H1 (cell line): ENCODE results near the gene PPP1R3F. TPM values are rescaled to one million over a fixed set of nuclear protein-coding genes. Genes with fewer than 3 reads are reported as not detected.

Experiments used
- CTCF ChIA-PET: fragments of 300-600 bp; sonication (Branson Sonifier 250); formaldehyde crosslinking; loops from one replicate; lab custom pipeline; 2021; ENCODE audit not compliant: partially characterized antibody; lab: Charles Lee
- POLR2A ChIA-PET: fragments of 300-600 bp; sonication (Branson Sonifier 250); formaldehyde crosslinking; loops from one replicate; lab custom pipeline; 2021; ENCODE audit warnings: inconsistent platforms; ENCODE audit not compliant: partially characterized antibody; lab: Charles Lee
- DNase-seq, 2 experiments: peaks; one replicate each; pipeline versions ENCODE4 v3.0.0 to v3.0.0-alpha.2; 2010 to 2022; ENCODE audit warnings: low spot score in 2 of 2, low read depth in 1 of 2, mixed read lengths in 1 of 2
- FAIRE-seq: peaks from 2 replicates; lab custom pipeline; 2011; peaks lifted over from hg19 to GRCh38; lab: Jason Lieb, UNC
- H2AFZ ChIP-seq: 2 replicates; pipeline ENCODE4 v1.8.1; 2012; ENCODE audit warnings: low read length, inconsistent platforms
- H2AK5ac ChIP-seq: 2 replicates; pipeline ENCODE4 v1.6.1; 2013; ENCODE audit warnings: low read depth, low read length
- H2BK120ac ChIP-seq: replicated peaks from 2 replicates; pipeline ENCODE3; 2013; ENCODE audit warnings: low read depth, low read length, inconsistent platforms
- H2BK12ac ChIP-seq: 2 replicates; pipeline ENCODE4 v1.6.1; 2013; ENCODE audit warnings: low read depth, low read length
- H2BK15ac ChIP-seq: 2 replicates; pipeline ENCODE4 v1.6.1; 2013; ENCODE audit warnings: low read length
- H2BK20ac ChIP-seq: 2 replicates; pipeline ENCODE4 v1.6.1; 2013; ENCODE audit warnings: low read length
- H2BK5ac ChIP-seq: 2 replicates; pipeline ENCODE4 v1.6.1; 2013; ENCODE audit warnings: low read depth, low read length
- H3K14ac ChIP-seq: 2 replicates; pipeline ENCODE4 v1.6.1; 2013; ENCODE audit warnings: inconsistent platforms; ENCODE audit not compliant: insufficient read length
- H3K18ac ChIP-seq: 2 replicates; pipeline ENCODE4 v1.6.1; 2013; ENCODE audit warnings: low read length; ENCODE audit errors: extremely low read depth
- H3K23ac ChIP-seq: 2 replicates; pipeline ENCODE4 v1.6.1; 2013; ENCODE audit warnings: inconsistent platforms; ENCODE audit not compliant: insufficient read length
- H3K23me2 ChIP-seq: 2 replicates; pipeline ENCODE4 v1.6.1; 2013; ENCODE audit warnings: low read depth, low read length
- H3K27ac ChIP-seq: 2 replicates; pipeline ENCODE4 v1.6.1; 2011; ENCODE audit warnings: low read depth, low read length, inconsistent platforms
- H3K27me3 ChIP-seq, 4 experiments: replicated peaks in 1 of 4; 1 replicate in 1 of 4; 2 replicates in 3 of 4; pipeline versions ENCODE4 v1.6.1 to v1.8.1; 2011 to 2013; ENCODE audit warnings: low read length in 3 of 4, mild to moderate bottlenecking in 3 of 4, inconsistent platforms in 2 of 4, mixed read lengths in 2 of 4, moderate library complexity in 1 of 4; ENCODE audit not compliant: control insufficient read depth in 3 of 4, insufficient read depth in 3 of 4; ENCODE audit errors: extremely low read depth in 1 of 4
- H3K36me3 ChIP-seq, 4 experiments: 2 replicates each; pipeline versions ENCODE4 v1.6.1 to v1.8.1; 2011 to 2013; ENCODE audit warnings: mild to moderate bottlenecking in 4 of 4, low read length in 3 of 4, moderate library complexity in 2 of 4, control low read depth in 1 of 4, inconsistent platforms in 1 of 4; ENCODE audit not compliant: insufficient read depth in 4 of 4, control insufficient read depth in 2 of 4
- H3K4ac ChIP-seq: replicated peaks from 2 replicates; pipeline ENCODE3; 2013; ENCODE audit warnings: low read length, low read depth, mixed read lengths, inconsistent platforms; ENCODE audit not compliant: insufficient read length
- H3K4me1 ChIP-seq, 4 experiments: replicated peaks in 1 of 4; 1 replicate in 1 of 4; 2 replicates in 3 of 4; pipeline versions ENCODE4 v1.6.1 to v1.8.1; 2011 to 2013; ENCODE audit warnings: low read length in 3 of 4, inconsistent platforms in 2 of 4, mixed read lengths in 1 of 4; ENCODE audit not compliant: insufficient read depth in 4 of 4, control insufficient read depth in 3 of 4
- H3K4me2 ChIP-seq, 2 experiments: 2 replicates each; pipeline versions ENCODE4 v1.6.1 to v1.8.1; 2011 to 2013; ENCODE audit warnings: low read depth in 2 of 2, low read length in 2 of 2, control low read depth in 1 of 2, inconsistent platforms in 1 of 2, mild to moderate bottlenecking in 1 of 2; ENCODE audit not compliant: insufficient read depth in 1 of 2
- H3K4me3 ChIP-seq, 4 experiments: fragments of 200-600, 300-600 bp in 1 of 4; sonication (generic), shearing (Covaris generic), sonication (Bioruptor Twin) in 1 of 4; 2 replicates each; pipeline versions ENCODE4 v1.5.1 to v1.8.1; 2011 to 2016; ENCODE audit warnings: low read length in 4 of 4, low read depth in 3 of 4, control low read depth in 2 of 4, inconsistent platforms in 2 of 4, mild to moderate bottlenecking in 2 of 4, mixed read lengths in 1 of 4, moderate library complexity in 1 of 4; ENCODE audit not compliant: insufficient read depth in 2 of 4; ENCODE audit errors: extremely low read depth in 1 of 4
- H3K56ac ChIP-seq: replicated peaks from 2 replicates; pipeline ENCODE3; 2013; ENCODE audit warnings: low read depth, mild to moderate bottlenecking, mixed read lengths, low read length, inconsistent platforms; ENCODE audit not compliant: insufficient read length
- H3K79me1 ChIP-seq: 2 replicates; pipeline ENCODE4 v1.6.1; 2013; ENCODE audit warnings: low read depth, low read length, control low read depth
- H3K79me2 ChIP-seq, 2 experiments: 2 replicates each; pipeline versions ENCODE4 v1.6.1 to v1.8.1; 2012 to 2013; ENCODE audit warnings: low read length in 2 of 2, mild to moderate bottlenecking in 2 of 2, inconsistent platforms in 1 of 2; ENCODE audit not compliant: insufficient read depth in 2 of 2, control insufficient read depth in 1 of 2
- H3K9ac ChIP-seq, 4 experiments: replicated peaks in 1 of 4; 1 replicate in 1 of 4; 2 replicates in 3 of 4; pipeline versions ENCODE4 v1.6.1 to v1.8.1; 2011 to 2013; ENCODE audit warnings: low read depth in 3 of 4, low read length in 3 of 4, control low read depth in 2 of 4, mild to moderate bottlenecking in 2 of 4, moderate library complexity in 2 of 4, inconsistent platforms in 1 of 4; ENCODE audit errors: extremely low read depth in 1 of 4
- H3K9me3 ChIP-seq, 2 experiments: 2 replicates each; pipeline versions ENCODE4 v1.6.1 to v1.8.1; 2012 to 2013; ENCODE audit warnings: mild to moderate bottlenecking in 2 of 2, moderate library complexity in 2 of 2, control low read depth in 1 of 2, inconsistent platforms in 1 of 2, low read depth in 1 of 2, low read length in 1 of 2, mixed read lengths in 1 of 2; ENCODE audit not compliant: insufficient read depth in 2 of 2
- H4K20me1 ChIP-seq, 2 experiments: replicated peaks in 1 of 2; 2 replicates each; pipeline versions ENCODE3 to v1.8.1; 2011 to 2013; ENCODE audit warnings: inconsistent platforms in 2 of 2, low read length in 2 of 2, mild to moderate bottlenecking in 1 of 2; ENCODE audit not compliant: insufficient read depth in 2 of 2, control insufficient read depth in 1 of 2
- H4K5ac ChIP-seq: 2 replicates; pipeline ENCODE4 v1.6.1; 2013; ENCODE audit warnings: low read length, low read depth, mixed read lengths, inconsistent platforms; ENCODE audit not compliant: insufficient read length
- H4K8ac ChIP-seq: 2 replicates; pipeline ENCODE4 v1.8.0; 2013; ENCODE audit warnings: mild to moderate bottlenecking, moderate library complexity, low read length, inconsistent platforms; ENCODE audit not compliant: insufficient read depth; ENCODE audit errors: extremely low read depth
- H4K91ac ChIP-seq: replicated peaks from 2 replicates; pipeline ENCODE3; 2013; ENCODE audit warnings: low read length, mixed read lengths, inconsistent platforms; ENCODE audit not compliant: insufficient read length
- BRCA1 ChIP-seq: IDR thresholded peaks from 2 replicates; pipeline ENCODE4 v1.6.1; 2012; ENCODE audit warnings: low read depth, low read length, improper control_type of control experiment
- GTF2F1 ChIP-seq: IDR thresholded peaks from 2 replicates; pipeline ENCODE4 v1.6.1; 2012; ENCODE audit warnings: low read depth, low read length, improper control_type of control experiment, borderline replicate concordance
- POLR2AphosphoS5 ChIP-seq: IDR thresholded peaks from 2 replicates; pipeline ENCODE4 v1.6.1; 2011; ENCODE audit warnings: low read depth, low read length
- SAP30 ChIP-seq: fragments of 300-600 bp; sonication (generic); IDR thresholded peaks from 2 replicates; pipeline ENCODE4 v1.7.1; 2012; ENCODE audit warnings: low read length, moderate library complexity, mild to moderate bottlenecking, inconsistent platforms; ENCODE audit not compliant: insufficient read depth, insufficient replicate concordance
- TBP ChIP-seq: IDR thresholded peaks from 2 replicates; pipeline ENCODE4 v1.6.1; 2011; ENCODE audit warnings: low read depth, low read length, improper control_type of control experiment
- USF2 ChIP-seq: IDR thresholded peaks from 2 replicates; pipeline ENCODE4 v1.6.1; 2011; ENCODE audit warnings: low read length, improper control_type of control experiment
- WGBS, 2 experiments: shearing (Covaris generic) in 1 of 2; methylation state at CpG; one replicate each; pipeline versions ENCODE4 v1.1.6 to v1.1.7; 2013 to 2015; ENCODE audit warnings: low lambda C conversion rate in 2 of 2, mixed read lengths in 2 of 2, inconsistent platforms in 1 of 2, low coverage in 1 of 2, missing lambda C conversion rate in 1 of 2; ENCODE audit not compliant: insufficient replicate concordance in 2 of 2, insufficient coverage in 1 of 2, insufficient read length in 1 of 2; ENCODE audit errors: extremely low coverage in 1 of 2, missing lambda C conversion rate in 1 of 2; 5-methylcytosine and 5-hydroxymethylcytosine counted together
- polyA plus RNA-seq, 7 experiments: library from polyadenylated mRNA; depleted of rRNA in 3 of 7; stranded (reverse) in 5 of 7; unstranded in 2 of 7; fragments of >200 nt in 5 of 7; fragments of 200-250 nt in 2 of 7; gene quantifications; 1 replicate in 5 of 7; 2 replicates in 1 of 7; 4 replicates in 1 of 7; pipeline versions ENCODE4 v1.2.1 to v1.2.3, GENCODE V29; 2011 to 2013; ENCODE audit warnings: missing spikeins in 2 of 7, mixed read lengths in 2 of 7
- total RNA-seq: library from RNA; stranded (reverse); fragmentation: NEBNext Ultra II Directional; extraction: Animal tissue kit (Norgen Biotek cat#: 25700); gene quantifications from 2 replicates; pipeline ENCODE4 v1.2.1, GENCODE V29; 2021
- TF ChIP-seq, protein P1 (sequence below), 3 experiments: IDR thresholded peaks; 1 replicate in 2 of 3; 2 replicates in 1 of 3; pipeline versions ENCODE4 v1.5.1 to v1.6.1; 2011; ENCODE audit warnings: low read length in 3 of 3, mild to moderate bottlenecking in 3 of 3, inconsistent platforms in 2 of 3, low read depth in 1 of 3, moderate library complexity in 1 of 3; ENCODE audit not compliant: insufficient read depth in 1 of 3; ENCODE audit errors: control extremely low read depth in 1 of 3
- TF ChIP-seq, protein P2 (sequence below): IDR thresholded peaks from 2 replicates; pipeline ENCODE4 v1.6.1; 2012; ENCODE audit warnings: inconsistent platforms

The PPP1R3F gene
- total and polyA plus RNA-seq, 2 of the 8 experiments (the other 6 are each of a cell fraction or from before 2014, with no cell fraction given) = 5.1 to 6.8 TPM

DNA sequence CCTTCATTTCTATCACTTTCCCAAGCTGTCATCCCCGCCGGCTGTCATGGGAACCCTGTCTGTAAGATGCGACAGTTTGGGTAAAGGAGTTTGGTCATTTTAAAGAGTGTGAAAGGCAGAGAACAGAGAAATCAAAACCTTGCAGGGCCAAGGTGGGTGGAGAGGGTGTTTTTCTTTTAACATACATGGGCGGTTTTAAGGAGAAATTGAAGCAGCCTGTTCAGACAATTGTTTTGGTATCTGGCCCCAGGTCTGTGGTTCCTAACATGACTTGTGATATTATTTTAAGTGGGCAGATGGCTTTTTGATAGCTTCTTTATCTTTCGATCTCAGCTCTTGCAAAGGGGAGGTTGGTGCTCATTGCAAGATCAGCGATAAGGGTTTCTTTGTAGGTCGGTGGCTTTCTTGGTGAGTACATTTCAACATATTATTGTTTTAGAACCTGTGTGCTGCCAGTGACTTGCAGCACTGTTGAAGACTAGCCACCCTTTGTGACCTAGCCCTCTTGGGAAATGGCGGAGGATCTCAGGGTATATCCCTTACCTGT, 3.7 kb downstream of the PPP1R3F start:
- peaks cover 0 to 11% (median 5%) of the 10 kb centered on the region in 4 experiments; a peak in 4 of 7 replicates for H3K4me1 ChIP-seq
- H2BK5ac ChIP-seq = no peak overlapping the region
- H3K79me1 ChIP-seq = peaks cover 2% of the 10 kb centered on the region; the same call in 1 of the 2 replicates
- H3K79me2 ChIP-seq = peaks cover 12 to 38% of the 10 kb centered on the region in 2 experiments; a peak in 3 of 4 replicates
- no peak overlapping the region for H2BK120ac ChIP-seq
- no peak for FAIRE-seq
- ChIA-PET CTCF (no interaction called here), POLR2A (interaction anchor here (0.8 to 1.3 kb wide), 3 partner anchors 8 to 23 kb away, joined by 3 to 5 read pairs (median 3); no protein-coding TSS in a partner anchor)
- H2BK20ac ChIP-seq = no peak overlapping the region
- no peak overlapping the region for H2BK15ac ChIP-seq
- H3K23ac ChIP-seq = no peak overlapping the region
- H3K23me2 ChIP-seq = no peaks in the 10 kb centered on the region; the same call in 1 of the 2 replicates
- H4K8ac ChIP-seq = no peak overlapping the region
- H3K18ac ChIP-seq = no peak overlapping the region
- no peak overlapping the region for H2AK5ac ChIP-seq
- H3K27ac ChIP-seq = no peak overlapping the region
- H2BK12ac ChIP-seq = no peak overlapping the region
- H3K36me3 ChIP-seq = no peaks in the 10 kb centered on the region
- H3K4me3 ChIP-seq = no peak overlapping the region
- no peaks in the 10 kb centered on the region for H3K27me3 ChIP-seq
- H3K9ac ChIP-seq = no peak overlapping the region
- H4K20me1 ChIP-seq = peaks cover 0 to 17% of the 10 kb centered on the region in 2 experiments
- H2AFZ ChIP-seq = no peak overlapping the region
- no peak overlapping the region for H3K4me2 ChIP-seq
- WGBS, 2 experiments = 96% methylated on average over 8 of the region's 8 CpGs; no CpG with 5 or more reads in 1 of the 2 experiments
- no peak overlapping the region for H3K56ac ChIP-seq
- H3K4ac ChIP-seq = no peak overlapping the region
- no peak overlapping the region for H4K5ac ChIP-seq
- H4K91ac ChIP-seq = no peak overlapping the region
- no peak for DNase-seq
- no peak overlapping the region for H3K14ac ChIP-seq
- H3K9me3 ChIP-seq = no peaks in the 10 kb centered on the region
- TF ChIP-seq, protein P1, sequence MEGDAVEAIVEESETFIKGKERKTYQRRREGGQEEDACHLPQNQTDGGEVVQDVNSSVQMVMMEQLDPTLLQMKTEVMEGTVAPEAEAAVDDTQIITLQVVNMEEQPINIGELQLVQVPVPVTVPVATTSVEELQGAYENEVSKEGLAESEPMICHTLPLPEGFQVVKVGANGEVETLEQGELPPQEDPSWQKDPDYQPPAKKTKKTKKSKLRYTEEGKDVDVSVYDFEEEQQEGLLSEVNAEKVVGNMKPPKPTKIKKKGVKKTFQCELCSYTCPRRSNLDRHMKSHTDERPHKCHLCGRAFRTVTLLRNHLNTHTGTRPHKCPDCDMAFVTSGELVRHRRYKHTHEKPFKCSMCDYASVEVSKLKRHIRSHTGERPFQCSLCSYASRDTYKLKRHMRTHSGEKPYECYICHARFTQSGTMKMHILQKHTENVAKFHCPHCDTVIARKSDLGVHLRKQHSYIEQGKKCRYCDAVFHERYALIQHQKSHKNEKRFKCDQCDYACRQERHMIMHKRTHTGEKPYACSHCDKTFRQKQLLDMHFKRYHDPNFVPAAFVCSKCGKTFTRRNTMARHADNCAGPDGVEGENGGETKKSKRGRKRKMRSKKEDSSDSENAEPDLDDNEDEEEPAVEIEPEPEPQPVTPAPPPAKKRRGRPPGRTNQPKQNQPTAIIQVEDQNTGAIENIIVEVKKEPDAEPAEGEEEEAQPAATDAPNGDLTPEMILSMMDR (IDR thresholded peaks at IDR 0.05; ENCODE audit: control extremely low read depth in 1 of 3, insufficient read depth in 1 of 3, low read depth in 1 of 3, low read length in 3 of 3) = no peak
- TF ChIP-seq GTF2F1 (no peak), TBP (no peak), BRCA1 (no peak), SAP30 (no peak), USF2 (no peak), POLR2AphosphoS5 (no peak)
- TF ChIP-seq, protein P2, sequence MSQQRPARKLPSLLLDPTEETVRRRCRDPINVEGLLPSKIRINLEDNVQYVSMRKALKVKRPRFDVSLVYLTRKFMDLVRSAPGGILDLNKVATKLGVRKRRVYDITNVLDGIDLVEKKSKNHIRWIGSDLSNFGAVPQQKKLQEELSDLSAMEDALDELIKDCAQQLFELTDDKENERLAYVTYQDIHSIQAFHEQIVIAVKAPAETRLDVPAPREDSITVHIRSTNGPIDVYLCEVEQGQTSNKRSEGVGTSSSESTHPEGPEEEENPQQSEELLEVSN = no peak
